ENCODE data around the gene CHCHD3. TPM values are rescaled to one million over a fixed set of nuclear protein-coding genes. Genes with fewer than 3 reads are reported as not detected.

Gene CHCHD3
- total RNA-seq, 1 donor from 2014 or later, result 70.8 TPM

DNA sequence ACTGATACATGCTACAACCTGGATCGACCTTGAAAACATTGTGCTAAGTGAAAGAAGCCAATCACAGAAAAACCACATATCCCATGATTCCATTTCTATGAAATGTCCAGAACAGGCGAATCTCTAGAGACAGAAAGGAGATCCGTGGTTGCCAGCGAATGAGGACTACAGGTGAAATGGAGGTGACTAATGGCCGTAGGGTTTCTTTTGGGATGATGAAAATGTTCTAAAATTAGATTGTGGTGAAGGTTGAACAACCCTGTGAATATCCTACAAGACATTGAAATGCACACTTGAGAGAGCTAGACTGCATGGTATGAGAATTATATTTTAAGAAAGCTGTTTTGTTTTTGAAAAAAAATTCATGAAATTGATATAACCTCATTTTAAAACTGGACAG is 317.1 kb downstream of the CHCHD3 start:
- DNase-seq, result no peak

DNA sequence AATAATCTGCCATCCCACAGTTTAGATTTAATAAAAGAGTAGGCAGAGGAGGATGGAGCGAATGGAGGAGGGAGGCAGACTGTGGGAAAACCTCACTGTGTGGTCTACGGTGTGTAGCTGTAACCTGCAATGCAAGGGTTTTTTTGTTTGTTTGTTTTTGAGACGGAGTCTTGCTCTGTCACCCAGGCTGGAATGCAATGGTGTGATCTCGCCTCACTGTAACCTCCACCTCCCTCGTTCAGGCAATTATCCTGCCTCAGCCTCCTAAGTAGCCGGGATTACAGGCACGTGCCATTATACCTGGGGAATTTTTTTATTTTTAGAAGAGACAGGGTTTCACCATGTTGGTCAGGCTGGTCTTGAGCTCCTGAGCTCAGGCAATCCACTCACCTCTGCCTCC is 321.0 kb downstream of the CHCHD3 start:
- DNase-seq, result no peak

- no peak for DNase-seq
Measured at GRCh38 chr7:132760244-132760623, 321.7 kb downstream of the CHCHD3 start.

DNA sequence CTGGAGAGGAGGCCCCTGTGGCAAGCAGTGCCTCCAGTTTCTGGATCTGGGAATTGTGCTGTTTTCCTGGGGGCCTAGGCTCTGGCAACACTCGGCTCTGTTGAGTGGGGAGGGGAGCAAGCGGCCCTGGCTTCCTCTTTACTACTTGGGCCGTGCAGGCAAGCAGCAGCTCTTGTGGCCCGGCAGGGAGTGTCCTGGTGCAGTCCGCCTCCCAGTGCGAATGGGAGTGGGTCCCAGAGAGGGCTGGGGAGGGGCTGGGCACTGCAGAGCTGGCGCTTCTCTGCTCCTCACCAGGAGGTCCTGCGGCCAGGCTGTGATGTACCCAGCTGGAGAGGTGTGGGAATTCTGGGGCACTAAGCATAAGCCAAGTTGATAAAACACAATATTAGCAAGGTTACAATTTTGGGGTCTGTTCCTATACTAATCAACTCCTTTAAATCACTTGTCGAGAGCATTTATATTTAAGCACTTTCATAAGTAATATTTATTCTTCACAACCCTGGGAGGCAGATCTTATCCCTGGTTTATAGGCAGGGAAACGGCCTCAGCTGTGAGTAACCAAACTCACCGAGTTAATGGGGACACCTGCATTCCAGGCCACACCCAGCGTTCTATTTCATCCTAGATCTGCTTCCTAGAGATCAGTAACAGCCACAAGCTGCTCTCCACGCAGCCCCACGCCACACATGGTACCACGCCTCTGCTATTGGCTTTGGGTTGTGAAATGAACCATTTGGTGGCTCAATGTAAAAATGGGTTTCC is 322.2 kb downstream of the CHCHD3 start:
- DNase-seq, result no peak

DNA sequence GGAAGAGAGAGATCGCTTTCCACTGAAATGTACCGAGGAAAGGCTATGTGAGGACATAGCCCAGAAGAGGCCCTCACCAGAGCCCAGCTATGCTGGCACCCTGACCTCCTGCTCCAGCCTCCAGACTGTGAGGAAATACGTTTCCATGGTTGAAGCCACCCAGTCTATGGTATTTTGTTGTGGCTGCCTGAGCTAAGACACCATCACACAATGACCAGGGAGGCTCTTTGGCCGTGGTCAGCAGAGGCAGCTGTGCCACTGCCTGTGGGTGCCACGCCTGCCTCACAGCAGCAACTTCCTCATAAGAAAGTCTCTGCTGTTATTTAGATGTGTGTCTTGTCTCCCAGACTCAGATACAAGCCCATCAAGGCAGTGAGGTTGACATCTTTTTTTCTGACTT is 322.9 kb downstream of the CHCHD3 start:
- DNase-seq, result no peak

DNA sequence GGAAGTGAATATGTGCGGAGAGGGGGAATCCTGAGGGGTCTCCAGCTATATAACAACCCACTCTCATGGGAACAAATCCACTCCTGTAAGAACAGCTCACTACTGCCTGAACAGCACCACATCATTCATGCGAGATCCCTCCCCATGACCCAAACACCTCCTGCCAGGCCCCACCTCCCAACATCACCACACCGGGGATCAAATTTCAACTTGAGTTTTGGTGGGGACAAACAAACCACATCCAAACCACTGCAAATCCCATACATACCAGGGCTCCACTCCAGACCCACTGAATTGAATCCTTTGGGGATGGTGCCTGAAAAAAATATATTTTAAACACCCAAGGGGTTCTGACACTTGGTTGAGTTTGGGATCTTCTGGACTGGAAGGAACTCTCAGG is 324.1 kb downstream of the CHCHD3 start:
- no peak for DNase-seq

GRCh38 chr7:132756484-132756990 is 325.4 kb downstream of the CHCHD3 start:
- no peak for DNase-seq

DNA sequence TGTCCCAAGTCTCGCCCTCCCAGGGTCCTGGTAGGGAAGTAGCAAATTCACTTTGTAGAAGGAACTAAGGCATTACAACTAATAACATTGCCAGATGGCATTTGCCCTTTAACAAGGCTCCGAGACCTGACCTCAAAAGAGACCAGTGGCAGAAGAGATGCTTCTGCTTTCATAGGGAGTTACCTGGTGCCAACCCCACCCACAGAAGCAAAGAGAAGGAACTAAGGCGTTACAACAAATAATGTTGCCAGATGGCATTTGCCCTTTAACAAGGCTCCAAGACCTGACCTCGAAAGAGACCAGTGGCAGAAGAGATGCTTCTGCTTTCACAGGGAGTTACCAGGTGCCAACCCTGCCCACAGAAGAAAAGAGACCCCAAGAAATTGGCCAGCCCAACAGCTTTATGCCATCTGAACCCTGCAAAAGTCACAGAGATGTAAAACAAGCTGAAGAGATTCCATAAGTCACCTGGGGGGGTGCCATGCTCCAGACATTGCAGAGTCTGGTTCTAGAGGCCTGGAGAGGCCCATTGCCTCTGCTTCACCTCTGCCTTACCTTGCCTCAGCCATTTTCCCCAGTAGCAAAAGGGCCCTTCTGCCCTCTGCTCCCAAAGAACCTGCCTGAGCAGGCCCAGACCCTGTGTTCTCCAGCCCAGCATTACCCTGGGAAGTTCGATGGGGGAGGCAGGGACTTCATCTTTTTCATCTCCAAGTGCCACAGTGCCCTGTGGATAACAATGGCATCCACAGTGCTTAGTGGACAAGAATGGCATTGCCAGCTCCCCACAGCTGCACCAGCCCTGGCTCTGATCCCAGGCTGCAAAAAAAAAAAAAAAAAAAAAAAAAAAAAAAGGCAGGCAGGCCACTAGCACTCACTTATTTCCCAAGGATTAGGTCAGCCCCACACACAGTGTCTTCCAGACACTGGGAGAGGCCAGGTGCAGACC is 326.1 kb downstream of the CHCHD3 start:
- peak; percentile 8 for DNase-seq

DNA sequence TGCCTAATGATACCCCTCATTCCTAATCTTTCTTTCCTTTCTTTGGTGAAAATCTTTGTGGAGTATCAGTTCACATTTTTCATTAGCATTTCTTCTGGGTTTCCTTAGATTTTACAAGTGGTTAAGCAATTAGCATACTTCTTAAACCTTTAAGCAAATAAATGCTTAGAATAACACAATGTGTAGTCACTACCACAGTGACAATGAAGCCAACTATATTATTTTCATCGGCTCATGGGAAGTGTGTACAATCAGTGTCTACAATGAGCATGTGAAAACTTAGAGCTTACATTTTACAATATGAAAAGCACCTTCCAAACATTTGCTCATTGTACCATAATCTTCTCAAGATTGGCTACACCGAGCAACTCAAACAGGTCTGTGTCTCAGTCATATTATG is 329.5 kb downstream of the CHCHD3 start:
- DNase-seq, result no peak

- DNase-seq, result no peak
Measured at GRCh38 chr7:132751244-132751647, 330.6 kb downstream of the CHCHD3 start.

DNA sequence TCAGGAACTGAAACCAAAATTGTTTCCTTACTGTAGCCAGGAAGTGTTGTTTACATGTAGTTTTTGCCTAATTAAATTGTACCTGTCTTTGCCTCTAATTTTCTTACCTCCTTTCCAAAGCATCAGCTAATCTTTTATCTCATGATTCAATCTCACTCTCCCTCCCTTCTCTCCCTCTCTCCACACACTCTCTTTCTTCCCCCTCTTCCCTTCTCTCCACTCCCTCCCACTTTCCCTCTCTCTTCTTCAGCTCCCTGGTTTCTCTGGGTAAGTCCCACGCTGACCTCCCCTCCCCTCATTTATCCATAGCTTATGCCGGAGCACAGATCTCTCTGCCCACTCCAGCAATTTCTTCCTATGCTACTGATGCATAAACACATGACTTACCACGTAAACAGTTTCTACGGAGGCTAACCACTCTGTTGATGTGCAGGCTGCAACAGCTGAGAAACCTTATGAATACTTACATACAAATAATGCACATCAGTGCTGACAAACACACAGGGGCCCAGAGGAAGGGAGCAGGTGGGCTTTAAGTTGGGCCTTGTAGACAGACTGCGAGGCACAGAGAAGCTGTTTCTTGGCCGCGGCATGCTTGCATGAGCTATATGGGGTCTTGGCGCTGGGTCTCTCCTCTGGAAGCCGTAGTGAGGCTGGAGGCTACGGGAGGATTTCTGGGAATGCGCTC is 331.2 kb downstream of the CHCHD3 start:
- no peak for DNase-seq

GRCh38 chr7:132750096-132750495 is 331.8 kb downstream of the CHCHD3 start:
- no peak for DNase-seq

GRCh38 chr7:132745510-132745909 is 336.4 kb downstream of the CHCHD3 start:
- DNase-seq, result no peak

- peak; percentile 5 for DNase-seq
Measured at GRCh38 chr7:132743974-132744373, 337.9 kb downstream of the CHCHD3 start.

DNA sequence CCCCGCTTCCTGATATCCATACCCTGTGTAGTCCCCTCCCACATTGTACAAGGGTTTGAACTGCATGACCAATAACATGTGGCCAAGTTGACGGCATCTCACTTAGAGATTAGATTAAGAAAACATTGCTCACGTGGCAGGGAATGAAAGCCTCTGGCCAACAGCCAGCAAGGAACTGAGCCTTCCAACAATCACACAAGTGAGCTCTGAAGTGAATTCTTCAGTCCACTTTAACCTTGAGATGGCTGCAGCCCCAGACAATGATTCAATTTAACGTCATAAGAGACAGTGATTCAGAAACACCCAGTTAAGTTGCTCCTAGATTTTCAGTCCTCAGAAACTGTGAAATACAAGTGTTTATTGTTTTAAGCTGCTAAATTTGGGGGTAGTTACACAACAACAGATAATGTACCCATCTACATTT is 339.7 kb downstream of the CHCHD3 start:
- peak; percentile 80 for DNase-seq

- no peak for DNase-seq
Measured at GRCh38 chr7:132740176-132740575, 341.7 kb downstream of the CHCHD3 start.

DNA sequence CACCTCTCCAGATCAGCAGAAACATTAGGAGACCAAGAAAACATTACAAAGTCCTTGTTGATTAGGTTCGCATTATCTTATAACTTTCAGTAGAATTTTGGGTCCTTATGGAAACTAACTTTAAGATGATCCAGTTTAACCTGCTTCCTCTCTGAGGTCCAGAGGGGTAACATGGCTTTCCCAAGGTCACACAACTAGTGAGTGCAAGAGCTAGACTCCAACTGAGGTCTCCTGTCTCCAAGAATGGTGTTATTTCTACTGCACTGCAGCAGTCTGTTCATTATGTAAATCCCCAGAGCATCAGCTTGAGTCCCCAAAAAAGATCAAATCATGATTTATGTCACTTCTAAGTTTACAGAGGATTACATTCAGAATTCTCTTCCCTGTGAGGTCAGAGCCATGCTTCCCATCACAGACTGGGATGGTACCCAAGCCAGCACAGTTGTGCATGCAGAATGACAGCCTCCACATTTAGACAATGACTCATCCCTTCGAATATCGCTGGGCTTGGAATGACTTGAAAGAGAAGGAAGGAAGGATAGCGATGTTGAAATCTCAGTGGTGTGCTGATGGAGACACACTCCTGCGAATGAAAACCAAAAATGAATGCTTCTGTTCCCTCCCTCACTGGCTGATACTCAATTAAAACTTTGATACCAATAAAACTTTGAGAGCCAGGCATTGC is 342.5 kb downstream of the CHCHD3 start:
- no peak for DNase-seq

- peak; percentile 26 for DNase-seq
Measured at GRCh38 chr7:132738254-132738653, 343.6 kb downstream of the CHCHD3 start.

DNA sequence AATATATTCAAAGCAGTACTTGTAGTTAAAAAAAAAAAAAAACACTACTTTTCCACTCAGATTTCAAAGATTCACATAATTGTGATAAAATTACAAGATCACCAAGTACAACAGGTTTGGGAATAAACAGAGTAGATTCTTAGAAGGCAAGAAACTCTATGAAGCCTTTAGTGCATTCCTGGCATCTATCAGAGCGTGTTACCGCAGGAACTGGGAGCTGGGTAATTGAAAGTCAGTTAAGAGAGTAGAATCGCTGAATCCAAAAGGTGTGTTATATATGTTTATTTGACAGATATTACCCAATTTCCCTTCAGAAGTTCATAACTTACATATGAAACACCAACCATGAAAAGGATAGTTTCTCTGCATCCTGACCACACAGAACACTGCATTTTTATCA is 346.4 kb downstream of the CHCHD3 start:
- no peak for DNase-seq

Measured in dermis blood vessel endothelial cell (primary cell).